HepG2 (cell line): ENCODE results near the gene C2CD2.

Source experiments
- EZH2 ChIP-seq: conservative IDR thresholded peaks from 2 replicates; pipeline ENCODE4 v1.6.1; 2012; ENCODE audit warnings: mild to moderate bottlenecking, low read depth, low read length, moderate library complexity
- MBNL3 ChIP-seq: fragments of 250-450 bp; sonication (Bioruptor Pico); conservative IDR thresholded peaks from 2 replicates; pipeline ENCODE4 v1.8.0; 2022; ENCODE audit warnings: mild to moderate bottlenecking, inconsistent platforms
- NBN ChIP-seq: fragments of 450-650 bp; conservative IDR thresholded peaks from 2 replicates; pipeline ENCODE4 v1.6.1; 2017
- RBM22 ChIP-seq: fragments of 200-400 bp; formaldehyde crosslinking; optimal IDR thresholded peaks from 2 replicates; pipeline ENCODE3; 2017; ENCODE audit warnings: mild to moderate bottlenecking, low read length, moderate library complexity
- SAFB2 ChIP-seq: sonication (generic); formaldehyde crosslinking; IDR thresholded peaks from 2 replicates; pipeline ENCODE4 v1.5.1; 2020; ENCODE audit warnings: missing genetic modification reagents, low read depth, mild to moderate bottlenecking, borderline replicate concordance
- TCF7L2 ChIP-seq: IDR thresholded peaks from 2 replicates; pipeline ENCODE4 v1.6.1; 2011; ENCODE audit warnings: mild to moderate bottlenecking, low read depth, low read length, moderate library complexity
- ZMYM2 ChIP-seq: sonication (generic); formaldehyde crosslinking; IDR thresholded peaks from 2 replicates; pipeline ENCODE4 v1.8.0; 2022; ENCODE audit warnings: mild to moderate bottlenecking, missing genetic modification reagents
- TF ChIP-seq, protein P1 (sequence below): sonication (generic); formaldehyde crosslinking; IDR thresholded peaks from 2 replicates; pipeline ENCODE4 v1.5.0; 2020; ENCODE audit warnings: mild to moderate bottlenecking, missing genetic modification reagents, moderate library complexity

DNA sequence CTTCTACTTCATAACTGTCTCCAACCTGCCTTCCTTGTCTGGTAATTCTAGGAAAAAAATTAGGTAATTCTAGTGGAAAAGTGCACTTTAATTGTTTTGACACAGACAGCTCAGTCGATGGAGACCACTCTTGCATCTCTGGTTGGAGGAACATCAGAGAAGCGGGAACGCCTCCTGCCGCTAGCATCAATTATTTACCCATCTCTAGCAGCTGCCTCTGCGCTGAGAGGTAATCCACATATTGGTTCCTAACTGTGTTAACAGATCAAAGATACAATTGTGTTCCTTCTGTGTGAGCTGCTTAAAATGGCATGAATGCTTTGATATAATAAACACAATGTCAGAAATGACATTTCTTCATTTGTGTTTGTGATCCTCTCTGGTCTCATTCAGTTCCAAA lies 33.3 kb downstream of the C2CD2 start:
- TF ChIP-seq RBM22 (no peak), NBN (no peak), ZMYM2 (CRISPR knock-in tag) (no peak), EZH2 (no peak), MBNL3 (CRISPR knock-in tag) (no peak), TCF7L2 (no peak), SAFB2 (CRISPR knock-in tag) (no peak)
- TF ChIP-seq, protein P1, sequence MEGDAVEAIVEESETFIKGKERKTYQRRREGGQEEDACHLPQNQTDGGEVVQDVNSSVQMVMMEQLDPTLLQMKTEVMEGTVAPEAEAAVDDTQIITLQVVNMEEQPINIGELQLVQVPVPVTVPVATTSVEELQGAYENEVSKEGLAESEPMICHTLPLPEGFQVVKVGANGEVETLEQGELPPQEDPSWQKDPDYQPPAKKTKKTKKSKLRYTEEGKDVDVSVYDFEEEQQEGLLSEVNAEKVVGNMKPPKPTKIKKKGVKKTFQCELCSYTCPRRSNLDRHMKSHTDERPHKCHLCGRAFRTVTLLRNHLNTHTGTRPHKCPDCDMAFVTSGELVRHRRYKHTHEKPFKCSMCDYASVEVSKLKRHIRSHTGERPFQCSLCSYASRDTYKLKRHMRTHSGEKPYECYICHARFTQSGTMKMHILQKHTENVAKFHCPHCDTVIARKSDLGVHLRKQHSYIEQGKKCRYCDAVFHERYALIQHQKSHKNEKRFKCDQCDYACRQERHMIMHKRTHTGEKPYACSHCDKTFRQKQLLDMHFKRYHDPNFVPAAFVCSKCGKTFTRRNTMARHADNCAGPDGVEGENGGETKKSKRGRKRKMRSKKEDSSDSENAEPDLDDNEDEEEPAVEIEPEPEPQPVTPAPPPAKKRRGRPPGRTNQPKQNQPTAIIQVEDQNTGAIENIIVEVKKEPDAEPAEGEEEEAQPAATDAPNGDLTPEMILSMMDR (CRISPR knock-in tag), result no peak
